GM19452 (cell line): ENCODE data around the gene WNT3A.

Source experiments
- ATAC-seq: cut with Tn5 transposase; IDR thresholded peaks from one replicate; pipeline ENCODE4 v1.9.1; 2021; ENCODE audit not compliant: unreplicated experiment

The WNT3A gene

DNA sequence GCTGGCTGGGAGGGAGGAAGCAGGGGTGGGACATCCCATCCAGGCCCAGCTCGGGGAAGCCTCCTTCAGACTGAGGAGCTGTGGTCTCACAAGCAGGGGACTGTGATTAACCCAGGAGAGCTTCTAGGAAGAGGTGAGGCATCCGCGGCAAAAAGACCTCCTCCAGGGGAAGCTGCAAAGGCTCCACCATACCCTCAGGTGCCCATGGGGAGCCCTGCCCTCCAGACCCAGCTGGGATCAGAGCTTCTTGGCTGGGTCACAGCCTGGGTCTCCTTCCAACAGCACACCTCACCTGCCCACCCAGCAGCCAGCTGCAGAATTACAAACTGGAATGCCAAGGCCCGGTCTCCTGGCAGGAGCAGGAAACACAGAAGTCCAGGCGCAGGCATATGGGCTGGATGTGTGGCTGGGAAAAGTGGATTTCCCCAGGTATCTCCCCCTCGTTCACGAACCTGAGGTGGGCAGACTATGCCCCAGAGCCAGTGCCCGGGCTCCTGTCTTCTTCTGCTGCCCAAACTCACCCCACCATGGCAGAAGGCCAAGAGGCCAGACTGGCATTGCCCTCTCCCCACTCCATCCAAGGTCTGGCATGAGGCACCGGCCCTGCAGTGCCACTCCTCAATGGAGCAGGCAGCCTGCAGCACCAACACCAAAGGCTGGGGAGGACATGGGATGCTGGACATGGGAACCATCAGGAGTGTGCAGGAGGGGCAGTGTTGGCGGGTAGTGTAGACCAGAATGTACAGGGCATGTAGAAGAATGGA is 60.3 kb downstream of the WNT3A start:
- no peak for ATAC-seq

GRCh38 chr1:228068359-228068758 is 61.6 kb downstream of the WNT3A start:
- ATAC-seq: no peak

DNA sequence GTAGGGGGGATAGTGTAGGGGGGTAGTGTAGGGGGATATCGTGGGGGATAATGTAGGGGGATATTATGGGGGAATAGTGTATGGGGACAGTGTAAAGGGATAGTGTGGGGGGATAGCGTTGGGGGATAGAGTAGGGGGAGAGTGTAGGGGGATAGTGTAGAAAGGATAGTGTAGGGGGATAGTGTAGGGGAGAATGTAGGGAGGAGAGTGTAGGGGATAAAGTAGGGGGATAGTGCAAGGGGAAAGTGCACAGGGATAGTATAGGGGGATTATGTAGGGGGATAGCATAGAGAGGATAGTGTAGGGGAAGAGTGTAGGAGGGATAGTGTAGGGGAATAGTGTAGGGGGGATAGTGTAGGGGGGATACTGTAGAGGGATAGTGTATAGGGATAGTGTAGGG is 63.4 kb downstream of the WNT3A start:
- ATAC-seq: no peak

DNA sequence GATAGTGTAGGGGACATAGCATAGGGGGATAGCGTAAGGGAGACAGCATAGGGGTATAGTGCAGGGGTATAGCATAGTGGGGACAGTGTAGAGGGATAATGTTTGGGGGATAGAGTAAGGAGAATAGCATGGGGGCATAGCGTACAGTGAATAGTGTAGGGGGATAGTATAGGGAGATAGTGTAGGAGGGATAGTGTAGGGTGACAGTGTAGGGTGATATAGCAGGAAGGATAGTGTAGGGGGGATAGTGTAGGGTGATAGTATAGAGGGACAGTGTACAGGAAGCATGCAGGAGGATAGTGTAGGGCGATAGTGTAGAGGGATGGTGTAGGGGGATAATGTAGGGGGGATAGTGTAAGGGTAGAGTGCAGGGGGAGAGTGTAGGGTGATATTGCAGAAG is 64.1 kb downstream of the WNT3A start:
- no peak for ATAC-seq

- no peak for ATAC-seq
Observed at GRCh38 chr1:228071839-228072657, 65.2 kb downstream of the WNT3A start.

DNA sequence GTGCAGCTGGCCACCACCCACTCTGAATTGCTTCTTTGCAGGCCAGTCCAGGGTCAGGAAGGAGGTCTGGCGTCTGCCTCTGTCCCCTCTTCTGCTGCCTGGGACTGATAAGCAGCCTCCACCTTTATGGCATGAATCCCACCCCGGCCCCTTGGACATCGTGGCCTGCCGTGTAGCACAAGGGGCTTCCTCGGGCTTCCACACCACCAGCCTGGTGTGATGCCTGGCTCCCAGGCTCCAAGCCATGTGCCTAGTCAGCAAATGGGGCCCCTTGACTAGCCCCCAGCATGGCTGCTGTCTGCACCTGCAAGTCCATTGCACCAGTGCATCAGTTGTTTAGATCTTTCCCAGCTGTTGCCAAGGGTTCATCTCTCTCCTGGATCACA is 65.9 kb downstream of the WNT3A start:
- no peak for ATAC-seq

DNA sequence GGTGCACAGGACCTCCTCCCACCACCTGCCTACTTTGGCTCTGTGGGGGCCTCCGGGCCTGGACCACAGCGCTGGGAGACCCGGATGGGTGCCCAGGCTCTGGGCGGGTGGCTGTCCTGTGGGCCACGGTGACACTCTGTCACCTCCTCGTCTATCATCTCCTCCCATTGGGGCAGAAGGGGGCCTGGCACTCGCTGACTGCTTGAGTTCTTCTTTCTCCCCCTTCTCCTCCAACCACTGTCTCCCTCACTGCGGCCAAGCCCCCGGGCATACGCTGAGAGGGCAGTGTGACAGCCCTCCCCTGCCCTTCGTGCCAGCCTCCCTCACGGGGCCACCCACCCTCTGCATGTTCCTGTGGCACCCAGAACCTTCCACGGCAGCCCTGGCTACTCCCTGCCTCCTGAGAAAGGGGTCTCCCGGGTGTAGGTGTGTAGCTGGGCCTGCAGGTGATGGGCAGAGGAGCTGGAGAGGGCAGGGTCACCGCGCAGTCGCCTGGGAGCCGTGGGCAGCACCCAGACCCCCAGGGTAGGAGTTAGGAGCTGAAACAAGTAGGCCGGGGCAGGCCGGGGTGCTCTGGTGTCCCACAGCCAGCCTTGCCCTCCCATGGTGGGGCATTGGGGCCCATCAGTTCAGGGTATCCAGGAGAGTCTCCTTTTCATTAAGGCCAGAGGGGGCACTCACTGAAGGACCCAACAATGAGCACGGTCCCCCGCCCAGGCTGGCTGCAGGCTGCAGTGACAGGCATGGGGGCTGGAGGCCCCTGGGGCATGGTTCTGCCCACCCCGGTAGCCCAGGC is 66.5 kb downstream of the WNT3A start:
- no peak for ATAC-seq

DNA sequence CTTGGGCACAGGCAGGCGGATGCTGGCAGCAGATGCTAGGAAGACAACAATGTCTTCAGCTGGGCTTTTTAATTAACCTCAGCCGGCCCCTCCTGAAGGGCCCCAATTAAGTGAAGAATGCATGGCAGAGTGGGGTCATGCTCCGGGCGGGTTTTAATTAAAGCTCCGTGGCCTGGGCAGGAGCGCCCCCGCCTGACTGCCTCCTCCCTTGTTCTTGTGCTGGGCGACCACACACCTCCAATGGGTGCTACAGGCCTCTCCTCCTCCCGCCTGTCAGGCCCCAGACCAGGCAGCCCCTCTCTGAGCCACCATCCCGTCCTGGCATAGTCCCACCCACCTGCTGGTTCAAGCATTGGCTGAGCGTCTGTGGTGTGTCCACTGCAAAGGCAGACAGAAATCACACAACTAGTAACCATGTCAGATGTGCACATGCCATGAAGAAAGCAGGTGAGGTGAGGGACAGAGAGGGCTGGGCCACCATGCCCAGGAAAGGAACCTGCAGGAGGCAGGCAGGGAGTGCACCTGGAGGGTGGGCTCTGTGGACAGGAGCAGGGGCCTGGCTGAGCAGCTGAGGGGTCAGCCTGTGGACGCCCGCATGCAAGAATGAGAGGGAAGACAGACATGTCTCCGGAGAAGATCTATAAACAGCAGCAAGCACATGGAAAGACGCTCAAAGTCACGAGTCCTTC is 67.2 kb downstream of the WNT3A start:
- no peak for ATAC-seq

- no peak for ATAC-seq
Observed at GRCh38 chr1:228074954-228075730, 68.3 kb downstream of the WNT3A start.

DNA sequence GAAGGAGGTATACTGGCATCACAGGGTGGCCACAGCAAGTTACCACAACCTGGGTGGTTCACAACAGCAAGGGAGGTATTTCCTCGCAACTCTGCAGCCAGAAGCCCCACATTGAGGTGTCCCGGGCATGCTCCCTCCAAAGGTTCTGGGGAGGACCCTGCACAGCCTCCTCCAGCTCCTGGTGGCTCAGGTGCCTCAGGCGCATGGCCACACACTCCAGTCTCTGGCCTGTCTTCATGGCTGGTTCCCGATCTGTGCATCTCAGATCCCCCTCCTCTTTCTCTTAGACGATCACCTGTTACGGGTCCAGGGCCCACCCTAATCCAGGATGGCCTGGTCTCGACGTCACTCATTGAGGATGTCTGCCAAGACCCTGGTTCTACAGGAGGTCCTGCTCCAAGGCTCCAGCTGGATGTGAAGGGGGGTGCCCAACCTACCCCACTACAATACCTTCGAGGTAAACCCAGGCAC is 69.0 kb downstream of the WNT3A start:
- ATAC-seq: no peak

- no peak for ATAC-seq
Observed at GRCh38 chr1:228076796-228077430, 70.1 kb downstream of the WNT3A start.

DNA sequence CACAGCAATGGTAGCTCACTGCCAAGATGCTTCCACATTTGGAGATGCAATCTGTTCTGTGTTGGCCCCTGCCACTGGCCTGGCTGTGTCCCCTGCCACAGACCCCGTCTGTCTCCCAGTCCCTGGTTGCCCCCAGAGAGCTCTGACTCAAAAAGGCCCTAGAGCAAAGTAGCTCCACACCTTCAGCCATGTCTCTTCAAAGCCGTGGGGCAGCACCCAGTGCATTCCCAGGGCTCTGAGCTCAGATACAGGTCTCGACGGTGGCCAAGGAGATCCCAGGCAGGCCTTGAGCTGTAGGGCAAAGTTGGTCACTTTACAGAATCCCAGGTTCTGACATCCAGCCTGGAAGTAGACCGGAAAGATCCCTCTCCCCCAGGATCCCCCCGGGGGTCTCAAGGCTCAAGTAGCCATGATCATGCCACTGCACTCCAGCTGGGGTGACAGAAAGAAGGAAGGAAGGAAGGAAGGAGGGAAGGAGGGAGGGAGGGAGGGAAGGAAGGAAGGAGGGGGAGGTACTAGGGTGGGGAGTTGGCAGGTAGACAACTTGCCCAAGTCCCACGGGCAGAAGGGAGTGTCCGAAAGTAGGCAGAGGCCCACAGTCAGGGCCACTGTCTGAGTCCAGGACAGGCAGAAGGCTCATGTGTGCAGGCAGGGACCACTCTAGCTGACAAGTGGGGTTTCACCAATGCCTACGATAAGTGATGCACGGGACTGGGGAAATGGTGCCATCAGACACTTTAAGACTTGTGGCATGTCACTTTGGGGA is 71.0 kb downstream of the WNT3A start:
- no peak for ATAC-seq

DNA sequence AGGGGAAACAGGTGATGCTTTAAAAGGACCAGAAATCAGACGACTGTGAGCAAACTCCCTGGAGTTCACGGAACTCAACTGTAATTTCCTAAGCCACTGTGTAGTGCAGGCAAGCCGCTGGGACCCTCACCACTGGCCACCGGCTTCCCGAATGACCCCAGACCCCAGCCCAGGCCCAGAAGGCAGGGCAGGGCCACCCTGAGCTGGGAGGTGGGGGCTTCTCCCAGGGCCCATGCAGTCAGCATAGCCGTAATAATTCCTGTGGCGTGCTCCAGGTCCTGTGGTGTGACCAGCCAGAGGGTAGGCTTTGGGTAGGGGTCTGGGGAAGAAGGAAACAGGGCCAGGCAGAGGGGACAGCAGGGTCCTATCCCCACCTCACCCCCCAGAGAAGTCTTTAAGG is 72.2 kb downstream of the WNT3A start:
- no peak for ATAC-seq

DNA sequence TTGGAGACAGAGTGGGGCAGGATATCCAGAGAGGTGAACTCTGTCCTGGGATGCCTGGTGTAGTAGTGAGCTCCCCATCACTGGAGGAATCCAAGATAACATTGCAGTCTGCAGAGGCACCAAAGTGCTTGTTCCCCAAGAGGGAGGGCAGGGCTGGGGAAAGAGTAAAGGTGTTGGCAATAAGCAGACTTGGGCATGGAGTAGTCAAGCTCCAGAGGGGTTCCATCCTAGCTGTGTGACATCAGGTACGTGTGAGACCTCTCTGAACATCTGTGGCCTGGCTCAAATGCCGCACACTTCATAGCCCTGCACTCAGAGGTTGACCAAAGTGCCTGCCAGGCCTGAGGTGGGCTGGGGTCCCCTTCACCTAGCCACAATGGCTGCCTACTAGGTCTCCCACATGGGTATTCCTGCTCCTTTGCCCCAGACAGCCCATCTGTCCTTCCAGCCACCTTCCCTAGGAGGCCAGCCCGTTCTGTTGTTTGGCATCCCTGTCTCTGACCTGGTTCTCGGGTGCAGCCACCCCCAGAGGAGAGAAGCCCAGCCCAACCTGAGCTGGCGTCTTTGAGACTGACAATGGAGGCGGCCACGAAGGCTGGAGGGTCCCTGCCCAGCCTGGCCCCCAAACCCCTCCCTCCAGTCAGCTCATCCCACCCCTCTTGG is 72.9 kb downstream of the WNT3A start:
- no peak for ATAC-seq

- ATAC-seq: no peak
Observed at GRCh38 chr1:228081144-228081543, 74.3 kb downstream of the WNT3A start.

DNA sequence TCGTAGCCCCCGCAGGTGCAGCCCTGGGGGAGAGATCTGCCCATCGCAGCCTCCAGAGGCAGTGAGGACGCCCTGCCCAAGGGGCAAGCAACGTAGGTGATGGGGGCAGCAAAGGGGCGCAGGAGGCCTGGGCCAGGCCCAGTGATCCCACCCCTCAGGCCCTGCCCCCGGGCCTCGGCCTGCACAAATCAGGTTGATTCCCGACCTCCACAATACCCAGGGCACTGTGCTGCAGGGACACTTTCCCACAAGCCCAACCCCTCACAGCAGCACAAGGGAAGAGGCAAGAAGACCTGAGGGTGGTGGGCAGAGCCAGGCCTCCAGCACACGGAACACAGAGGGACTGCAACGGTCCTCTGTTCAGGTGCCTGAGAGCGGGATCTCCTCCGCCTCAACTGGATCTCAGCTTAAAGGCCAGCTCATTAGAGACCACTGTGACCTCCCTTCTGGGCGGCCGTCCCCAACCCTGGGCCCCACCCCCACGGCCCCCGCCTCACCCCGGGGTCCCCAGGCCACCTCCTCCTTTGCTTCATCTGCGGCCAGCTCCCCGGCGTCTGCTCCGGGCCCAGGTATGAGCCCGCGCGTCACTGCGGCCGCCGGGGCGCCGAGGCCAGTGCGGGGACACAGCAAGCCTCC is 74.9 kb downstream of the WNT3A start:
- ATAC-seq: peak; percentile 26

DNA sequence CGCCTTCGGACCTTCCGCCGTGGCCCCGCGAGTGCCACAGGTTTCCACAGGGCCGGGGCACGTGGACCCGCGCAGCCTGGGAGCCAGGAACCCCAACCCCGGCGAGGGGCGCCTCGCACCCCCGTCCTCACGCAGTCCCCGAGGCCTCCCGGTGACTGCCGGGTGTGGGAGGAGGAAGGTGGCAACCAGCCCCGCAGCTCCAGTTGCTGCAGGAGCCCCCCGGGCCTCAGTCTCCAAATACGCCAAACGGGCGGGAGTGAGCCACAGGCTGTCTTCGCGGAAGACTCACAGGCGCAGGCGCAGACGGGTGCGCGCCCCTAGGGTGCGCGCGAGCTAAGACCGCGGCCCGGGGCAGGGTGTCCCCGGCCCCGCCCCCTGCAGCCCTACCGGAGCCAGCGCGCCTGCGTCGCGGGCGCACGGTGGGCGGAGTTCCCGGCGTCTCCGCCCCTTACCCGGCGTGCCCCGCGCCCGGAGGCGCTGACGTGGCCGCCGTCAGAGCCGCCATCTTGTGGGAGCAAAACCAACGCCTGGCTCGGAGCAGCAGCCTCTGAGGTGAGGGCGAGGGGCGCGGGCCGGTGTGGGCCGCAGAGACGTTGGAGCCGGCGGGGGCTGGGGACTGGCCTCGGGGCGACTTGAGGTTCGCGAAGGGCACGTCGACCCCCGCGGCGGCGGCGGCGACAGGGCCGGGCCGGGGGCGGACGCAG is 75.6 kb downstream of the WNT3A start, which contains the start of gene ARF1:
Gene ARF1, plus strand, starts transcription at position 495 of the 704 bp plus-strand sequence. CDS start 14,407 bp downstream, outside the sequence.
- ATAC-seq: peak; percentile 76
